Ishikawa (cell line): Measurements from ENCODE around the gene TMPRSS2.

Source experiments
- CEBPB ChIP-seq: IDR thresholded peaks from 2 replicates; pipeline ENCODE4 v1.6.1; 2012
- CREB1 ChIP-seq: IDR thresholded peaks from 2 replicates; pipeline ENCODE4 v1.6.1; 2012; ENCODE audit warnings: low read depth
- EGR1 ChIP-seq: IDR thresholded peaks from 2 replicates; pipeline ENCODE4 v1.6.1; 2012
- EP300 ChIP-seq: IDR thresholded peaks from 2 replicates; pipeline ENCODE4 v1.6.1; 2012; ENCODE audit warnings: borderline replicate concordance
- FOXM1 ChIP-seq: IDR thresholded peaks from 2 replicates; pipeline ENCODE4 v1.6.1; 2012; ENCODE audit warnings: low read depth, borderline replicate concordance
- MAX ChIP-seq: IDR thresholded peaks from 2 replicates; pipeline ENCODE4 v1.6.1; 2012
- NFIC ChIP-seq: IDR thresholded peaks from 2 replicates; pipeline ENCODE4 v1.6.1; 2012
- RAD21 ChIP-seq: IDR thresholded peaks from 2 replicates; pipeline ENCODE4 v1.6.1; 2012; ENCODE audit warnings: low read depth
- REST ChIP-seq: IDR thresholded peaks from 2 replicates; pipeline ENCODE4 v1.6.1; 2012; ENCODE audit warnings: low read depth, mild to moderate bottlenecking
- TAF1 ChIP-seq: IDR thresholded peaks from 2 replicates; pipeline ENCODE4 v1.6.1; 2012; ENCODE audit warnings: low read depth, mild to moderate bottlenecking
- TCF12 ChIP-seq: IDR thresholded peaks from 2 replicates; pipeline ENCODE4 v1.6.1; 2012; ENCODE audit warnings: low read depth
- TEAD4 ChIP-seq: IDR thresholded peaks from 2 replicates; pipeline ENCODE4 v1.6.1; 2012
- USF1 ChIP-seq: IDR thresholded peaks from 2 replicates; pipeline ENCODE4 v1.6.1; 2012
- YY1 ChIP-seq: IDR thresholded peaks from 2 replicates; pipeline ENCODE4 v1.6.1; 2012; ENCODE audit warnings: low read depth
- ZBTB7A ChIP-seq: IDR thresholded peaks from 2 replicates; pipeline ENCODE4 v1.6.1; 2012; ENCODE audit warnings: low read depth

TMPRSS2 gene

GRCh38 chr21:41432562-41433460, 75.1 kb downstream of the TMPRSS2 start:
- TF ChIP-seq REST = no peak
- TF ChIP-seq EGR1 = no peak
- TF ChIP-seq TEAD4 = no peak
- TF ChIP-seq CEBPB = no peak
- TF ChIP-seq MAX = no peak
- no peak for TF ChIP-seq CREB1
- TF ChIP-seq FOXM1 = no peak
- TF ChIP-seq USF1 = no peak
- no peak for TF ChIP-seq ZBTB7A
- TF ChIP-seq NFIC = no peak
- TF ChIP-seq TAF1 = no peak
- TF ChIP-seq TCF12 = no peak
- no peak for TF ChIP-seq YY1
- TF ChIP-seq RAD21 = no peak
- no peak for TF ChIP-seq EP300

GRCh38 chr21:41431788-41432548, 76.0 kb downstream of the TMPRSS2 start:
- TF ChIP-seq RAD21 (no peak), NFIC (no peak), CREB1 (no peak), REST (no peak), TCF12 (no peak), EGR1 (no peak), CEBPB (no peak), USF1 (no peak), MAX (no peak), EP300 (no peak), FOXM1 (no peak), TEAD4 (no peak), TAF1 (no peak)

- TF ChIP-seq USF1 = no peak
- no peak for TF ChIP-seq NFIC
- TF ChIP-seq YY1 = no peak
- no peak for TF ChIP-seq TCF12
- TF ChIP-seq FOXM1 = no peak
Measured at GRCh38 chr21:41429925-41430491, 78.0 kb downstream of the TMPRSS2 start.

- TF ChIP-seq USF1 (no peak), NFIC (no peak), EGR1 (no peak), ZBTB7A (no peak), TEAD4 (no peak), CREB1 (no peak), RAD21 (no peak), TAF1 (no peak), MAX (no peak), TCF12 (no peak), CEBPB (no peak), FOXM1 (no peak), REST (no peak), YY1 (no peak), EP300 (no peak)
Measured at GRCh38 chr21:41429305-41429704, 78.7 kb downstream of the TMPRSS2 start.
